Stimulated activated CD4-positive, alpha-beta T cell treated with anti-CD3 and anti-CD28 coated beads, Interleukin-2, amount 100 ng/mL, for 24 hours (primary cell): ENCODE results near the gene TFEB.

ENCODE experiments used
- DNase-seq, 2 donors: peaks; one replicate each; pipeline ENCODE4 v3.0.0-alpha.2; 2020

The TFEB gene

DNA sequence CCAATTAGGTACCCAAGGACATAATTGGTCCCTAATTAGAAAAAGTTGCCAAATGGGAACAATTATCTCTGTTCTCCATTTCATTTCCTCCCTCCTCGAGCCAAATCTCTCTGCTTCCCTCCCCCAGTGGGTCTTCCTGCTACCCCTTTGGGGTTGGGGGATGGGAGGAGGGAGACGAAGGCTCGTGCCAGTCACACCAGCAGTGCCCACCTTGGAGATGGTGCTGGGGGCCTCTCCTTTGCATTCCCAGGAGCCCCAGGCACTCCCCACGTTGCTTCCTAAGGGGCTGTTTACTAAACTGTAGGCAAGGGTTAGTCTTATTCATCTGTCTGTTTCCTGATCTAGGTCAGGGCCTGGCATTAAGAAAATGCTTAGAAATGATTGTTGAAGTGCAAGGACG, 64.0 kb downstream of the TFEB start:
- no peak for DNase-seq

DNA sequence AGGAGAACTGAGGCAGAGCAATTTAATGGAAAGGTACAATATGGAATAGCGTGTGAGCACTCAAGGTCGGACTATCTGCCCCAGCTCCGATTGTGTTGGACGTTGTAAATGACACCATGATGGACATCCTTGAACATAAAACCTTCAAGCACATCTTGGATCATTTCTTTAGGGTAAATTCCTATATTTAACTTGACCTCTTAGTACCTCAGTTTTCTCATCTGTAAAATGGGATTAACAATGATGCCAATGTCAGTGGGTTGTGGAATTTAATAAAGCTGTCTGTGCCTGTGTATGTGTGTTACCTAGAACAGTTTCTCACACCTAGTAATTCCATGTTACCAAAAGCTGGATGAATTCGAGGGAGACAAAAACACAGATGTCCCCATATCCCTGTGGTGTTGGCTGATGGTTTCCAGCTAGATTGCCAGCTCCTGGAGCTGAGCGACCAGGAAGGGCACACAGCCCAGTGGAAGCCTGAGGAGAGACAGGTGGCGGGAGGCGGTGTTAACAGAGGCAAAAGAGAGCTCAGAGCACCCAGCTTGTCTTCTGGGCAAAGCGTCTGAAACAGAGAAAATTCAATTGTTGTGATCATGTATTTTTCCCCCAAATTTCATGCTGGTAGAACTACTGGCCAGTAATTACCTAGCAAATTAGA, 64.6 kb downstream of the TFEB start:
- no peak for DNase-seq

DNA sequence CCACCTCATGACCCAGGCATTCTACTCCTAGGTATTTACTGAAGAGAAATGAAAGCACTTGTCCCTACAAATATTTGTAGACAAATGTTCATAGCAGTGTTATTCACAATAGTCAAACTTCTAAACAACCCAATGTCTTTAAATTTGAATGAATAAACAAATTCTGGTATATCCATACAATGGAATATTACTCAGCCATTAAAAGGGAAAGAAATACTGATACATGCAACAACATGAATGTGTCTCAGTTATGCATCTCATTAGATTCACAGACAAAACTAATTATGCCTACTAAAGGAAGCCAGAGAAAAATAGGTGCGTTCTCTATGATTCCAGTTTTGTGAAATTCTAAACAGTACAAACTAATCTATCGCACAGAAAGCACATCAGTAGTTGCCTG, 66.4 kb downstream of the TFEB start:
- DNase-seq = no peak

DNA sequence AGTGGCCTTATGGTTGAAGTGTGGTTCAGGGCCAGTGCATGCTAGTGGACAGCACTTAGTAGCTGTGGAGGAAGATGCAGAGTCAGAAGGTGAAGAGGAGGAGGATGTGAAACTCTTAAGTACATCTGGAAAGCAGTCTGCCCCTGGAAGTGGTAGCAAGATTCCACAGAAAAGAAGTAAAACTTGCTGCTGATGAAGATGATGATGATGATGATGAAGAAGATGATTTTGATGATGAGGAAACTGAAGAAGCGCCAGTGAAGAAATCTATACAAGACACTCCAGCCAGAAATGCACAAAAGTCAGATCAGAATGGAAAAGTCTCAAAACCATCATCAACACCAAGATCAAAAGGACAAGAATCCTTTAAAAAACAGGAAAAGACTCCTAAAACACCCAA, 68.2 kb downstream of the TFEB start:
- no peak for DNase-seq

DNA sequence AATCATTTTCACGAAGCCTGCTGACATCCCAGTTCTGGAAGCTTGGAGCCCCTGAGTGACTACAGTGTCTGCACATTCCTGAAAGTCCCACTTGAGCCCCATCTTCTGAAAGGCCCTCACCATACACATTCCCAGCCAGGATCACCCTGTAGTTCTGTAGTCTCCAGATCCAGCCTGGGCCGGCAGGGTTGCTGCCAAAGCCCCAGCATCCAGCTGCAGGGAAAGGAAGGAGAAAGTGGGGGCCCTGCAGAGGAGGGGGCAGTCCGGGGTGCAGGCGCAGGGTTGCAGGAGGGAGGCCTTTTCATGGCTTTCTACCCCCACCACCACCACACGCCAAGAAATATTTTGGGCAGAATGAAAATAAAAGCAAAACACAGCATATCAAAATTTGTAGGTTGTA, 71.1 kb downstream of the TFEB start:
- no peak for DNase-seq

DNA sequence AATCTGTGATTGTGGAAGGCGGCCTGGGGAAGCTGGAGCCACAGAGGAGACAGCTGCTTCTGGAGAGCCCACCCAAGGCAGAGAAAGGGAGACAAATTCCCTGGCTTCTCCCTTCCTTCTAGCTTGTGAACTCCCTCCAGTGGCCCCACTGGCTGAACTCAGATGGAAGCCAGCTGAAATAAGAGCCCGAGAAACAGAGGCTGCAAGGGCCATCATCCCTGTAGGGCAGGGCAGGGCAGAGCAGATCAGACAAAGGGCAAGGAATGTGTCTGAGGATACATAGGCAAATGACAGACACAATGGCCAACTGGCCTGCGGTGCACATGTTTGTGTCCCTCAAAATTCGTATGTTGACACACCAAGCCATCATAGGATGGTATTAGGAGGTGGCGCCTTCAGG, 71.8 kb downstream of the TFEB start:
- DNase-seq = no peak

DNA sequence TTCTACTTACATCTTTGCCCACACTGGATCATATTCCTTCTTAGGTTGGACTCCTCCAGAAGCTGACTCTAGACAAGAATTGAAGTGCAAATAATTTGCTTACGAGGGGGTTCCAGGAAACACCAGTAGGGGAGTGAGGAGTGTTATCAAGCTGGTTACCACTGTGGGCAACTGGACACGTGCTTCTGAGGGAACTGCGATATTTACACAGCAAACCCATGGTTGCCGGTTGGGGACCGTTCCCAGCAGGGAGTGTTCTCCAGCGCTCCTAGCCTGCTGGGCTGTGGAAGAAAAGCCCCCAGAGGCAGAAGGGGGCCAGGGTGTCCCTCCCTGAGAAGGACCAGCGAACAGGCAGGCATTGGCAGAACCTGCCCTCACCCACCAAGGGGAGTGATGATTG, 75.5 kb downstream of the TFEB start:
- DNase-seq = no peak

DNA sequence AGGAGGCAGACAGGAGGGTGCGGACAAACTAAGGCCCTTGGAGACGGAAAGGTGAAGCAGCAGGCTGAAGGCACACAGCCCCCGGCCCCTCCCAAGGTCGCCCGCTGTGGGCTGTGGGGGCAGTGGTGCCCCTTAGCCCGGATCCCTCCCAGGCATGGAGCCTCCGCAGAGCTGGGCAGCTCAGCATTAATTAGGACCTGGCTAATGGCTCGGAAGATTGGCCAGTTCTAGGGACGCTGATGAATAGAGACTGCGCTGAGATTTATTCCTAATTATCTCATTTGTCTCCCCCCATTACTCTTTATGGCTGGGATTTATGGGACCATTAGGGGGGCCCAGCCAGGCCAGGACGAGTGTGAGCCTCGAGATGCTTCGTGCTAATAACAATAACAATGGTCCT, 76.8 kb downstream of the TFEB start:
- DNase-seq = no peak

DNA sequence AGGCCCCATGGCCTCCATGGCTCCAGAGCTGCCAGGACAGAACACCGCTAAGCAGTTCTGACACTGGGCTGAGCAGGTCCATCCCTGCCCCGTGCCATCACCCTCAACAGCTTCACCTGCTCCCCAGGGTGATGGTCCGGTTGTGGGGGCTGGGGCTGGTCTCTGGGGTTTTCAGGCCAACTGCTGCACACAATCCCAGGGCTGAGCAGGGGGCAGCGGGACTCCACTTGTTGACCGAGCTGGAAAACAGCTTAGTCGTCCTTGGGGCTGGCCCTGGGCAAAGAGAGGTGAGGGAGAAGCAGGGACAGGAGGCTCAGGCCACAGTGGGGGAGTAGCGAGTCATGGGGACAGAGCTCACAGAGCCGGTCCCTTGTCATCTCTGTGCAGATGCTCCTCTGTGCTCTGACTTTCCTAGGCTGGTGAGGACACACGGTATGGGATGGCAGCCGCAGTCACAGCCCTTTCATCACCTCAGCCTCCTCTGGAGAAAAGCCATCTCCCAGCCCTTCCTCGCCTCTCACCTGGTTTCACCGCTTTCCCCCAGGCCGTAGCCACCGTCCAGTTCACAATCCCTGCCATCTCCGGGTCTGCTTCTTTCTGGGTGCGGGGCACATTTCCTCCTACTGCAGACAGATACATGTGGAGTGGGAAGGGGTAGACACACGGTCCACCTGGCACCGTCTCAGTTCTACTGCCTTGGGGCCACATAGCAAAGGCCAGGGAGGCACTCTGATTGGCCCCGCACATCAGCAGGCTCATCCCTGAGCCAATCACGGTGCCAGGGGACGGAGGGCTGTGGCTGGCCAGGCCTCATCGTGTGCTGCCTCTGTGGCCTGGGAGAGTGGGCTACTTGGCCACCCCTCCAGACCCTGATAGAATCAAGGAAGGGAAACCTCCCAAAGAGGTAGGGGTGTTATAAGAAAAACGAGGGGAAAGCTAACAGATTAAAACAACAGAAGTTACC, 78.0 kb downstream of the TFEB start:
- DNase-seq = no peak

DNA sequence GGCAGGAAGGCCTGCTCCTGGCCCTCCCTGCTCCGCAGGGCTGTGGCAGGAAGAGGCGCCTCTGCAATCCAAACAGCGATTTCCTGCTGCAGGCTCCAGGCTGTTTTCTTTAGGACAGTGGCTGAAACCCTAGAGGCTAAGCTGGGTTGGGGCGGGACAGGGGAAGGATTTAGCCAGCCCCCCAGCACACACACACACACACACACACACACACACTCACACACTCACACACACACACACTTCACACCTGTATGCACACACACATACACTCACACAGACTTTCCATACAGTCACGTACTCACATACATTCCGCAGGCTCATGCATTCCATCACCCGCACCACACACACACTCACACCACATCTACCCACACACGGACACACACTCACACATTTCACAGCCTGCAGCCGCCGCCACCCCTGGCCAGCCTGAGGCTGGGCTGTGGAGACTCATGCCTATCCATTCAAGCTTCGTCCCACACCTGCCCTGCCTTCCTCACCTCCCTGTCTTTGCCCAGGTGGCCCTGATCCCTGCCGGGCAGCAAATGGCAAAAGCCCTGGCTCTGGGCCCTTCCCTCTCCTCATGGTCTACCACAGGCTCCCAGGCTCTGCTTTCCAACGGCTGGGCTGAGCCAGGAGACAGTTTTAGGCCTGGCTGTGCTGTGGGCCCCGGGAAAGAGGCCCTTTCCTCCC, 79.3 kb downstream of the TFEB start:
- no peak for DNase-seq

DNA sequence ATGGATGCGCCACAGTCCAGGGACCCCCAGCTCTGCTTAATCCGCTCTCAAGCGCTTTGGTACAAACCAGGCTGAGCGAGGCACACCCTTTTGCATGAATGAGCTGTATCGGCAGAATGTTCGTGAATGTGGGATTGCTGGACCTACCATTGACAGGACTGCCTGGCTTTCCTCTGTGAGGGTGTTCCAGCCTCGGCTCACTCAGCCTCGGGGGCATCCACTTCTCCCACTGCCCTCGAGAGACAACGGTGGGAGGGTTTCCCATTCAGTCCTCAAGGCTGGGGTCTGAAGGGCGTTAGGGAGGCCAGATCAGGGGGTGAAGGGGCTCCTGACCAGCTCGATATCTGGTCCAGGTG, 79.8 kb downstream of the TFEB start:
- DNase-seq = no peak

DNA sequence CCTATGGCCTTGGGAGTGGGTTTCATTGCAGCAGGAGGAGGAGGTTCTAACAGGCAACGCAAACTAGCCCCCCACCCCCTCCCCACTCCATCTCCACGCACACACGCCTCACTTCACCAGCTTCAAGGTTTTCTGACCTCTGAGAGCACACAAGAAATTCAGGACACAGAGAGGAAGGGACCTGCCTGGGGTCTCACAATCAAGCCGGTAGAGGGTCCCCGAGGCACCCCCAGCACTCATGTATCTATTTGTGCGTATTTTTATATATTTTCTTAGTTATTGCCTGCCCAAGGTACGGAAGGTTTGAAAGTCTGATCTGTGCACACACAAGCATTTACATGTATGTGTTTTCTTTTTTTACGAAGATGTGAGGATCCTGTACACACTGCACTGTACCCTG, 80.2 kb downstream of the TFEB start:
- DNase-seq = no peak

DNA sequence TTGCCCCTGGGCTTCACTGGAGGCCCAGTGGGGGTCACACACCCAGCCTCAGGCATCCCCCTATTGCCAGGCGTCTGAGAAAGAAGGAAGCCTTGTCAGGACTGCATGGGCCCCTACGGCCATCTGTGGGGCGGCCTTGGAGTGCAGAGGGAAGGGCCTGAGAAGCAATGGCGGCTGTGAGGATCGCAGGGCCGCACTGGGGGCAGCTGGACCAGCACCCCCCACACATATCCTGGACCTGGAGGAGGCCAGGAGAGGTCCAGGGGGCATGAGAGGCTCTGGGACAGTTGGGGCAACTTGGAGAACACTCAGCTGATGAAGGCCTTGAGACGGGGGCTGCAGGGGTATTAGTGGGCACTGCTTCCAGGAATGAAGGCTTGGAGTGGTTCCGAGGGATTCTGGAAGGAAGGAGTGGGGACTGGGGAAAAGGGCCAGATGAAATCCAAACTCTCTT, 80.7 kb downstream of the TFEB start:
- no peak for DNase-seq

DNA sequence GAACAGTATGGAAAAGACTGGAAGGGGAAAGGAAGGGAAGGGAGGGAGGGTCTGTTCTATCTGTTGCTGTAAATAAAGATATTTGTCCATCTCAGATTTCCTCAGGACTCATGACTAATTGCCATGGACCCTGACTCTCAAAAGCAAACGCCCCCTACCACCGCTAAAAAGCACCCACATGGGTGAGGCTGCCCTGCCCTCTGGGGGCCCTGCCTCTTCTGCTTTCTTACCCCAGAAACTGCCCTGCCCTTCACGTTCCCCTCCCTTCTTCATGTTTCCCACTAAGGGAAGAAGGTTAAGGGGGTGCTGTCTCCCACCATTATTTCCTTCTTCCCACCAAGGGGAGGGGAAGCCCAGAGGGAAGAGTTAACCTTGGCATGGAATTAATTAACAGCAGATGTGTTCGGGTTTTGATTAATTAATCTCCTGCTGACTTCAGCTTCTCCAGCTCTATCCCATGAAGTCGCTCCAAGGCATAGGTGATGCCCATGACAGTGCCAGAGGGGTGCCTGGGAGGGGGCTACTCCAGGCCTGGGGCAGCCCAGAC, 81.2 kb downstream of the TFEB start:
- DNase-seq = no peak

DNA sequence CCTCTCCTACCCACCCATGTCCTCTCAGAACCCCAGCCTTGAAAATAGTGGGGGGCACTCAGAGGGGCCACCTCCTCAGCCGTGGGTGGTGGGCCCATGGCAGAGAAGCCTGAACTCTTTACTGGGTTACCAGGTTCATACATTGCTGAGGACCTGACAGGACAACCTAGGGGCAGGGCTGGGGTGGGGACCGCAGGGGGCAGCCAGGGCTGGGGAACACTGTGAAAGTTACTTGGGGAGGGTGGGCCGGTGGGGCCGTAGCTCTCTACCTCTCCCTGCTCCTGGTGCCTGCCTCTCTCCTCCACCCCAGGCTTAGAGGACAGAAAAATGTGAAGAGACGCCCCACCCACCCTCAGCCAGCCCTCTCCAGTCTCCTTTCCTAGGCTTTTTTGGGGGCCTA, 81.7 kb downstream of the TFEB start:
- DNase-seq = no peak

DNA sequence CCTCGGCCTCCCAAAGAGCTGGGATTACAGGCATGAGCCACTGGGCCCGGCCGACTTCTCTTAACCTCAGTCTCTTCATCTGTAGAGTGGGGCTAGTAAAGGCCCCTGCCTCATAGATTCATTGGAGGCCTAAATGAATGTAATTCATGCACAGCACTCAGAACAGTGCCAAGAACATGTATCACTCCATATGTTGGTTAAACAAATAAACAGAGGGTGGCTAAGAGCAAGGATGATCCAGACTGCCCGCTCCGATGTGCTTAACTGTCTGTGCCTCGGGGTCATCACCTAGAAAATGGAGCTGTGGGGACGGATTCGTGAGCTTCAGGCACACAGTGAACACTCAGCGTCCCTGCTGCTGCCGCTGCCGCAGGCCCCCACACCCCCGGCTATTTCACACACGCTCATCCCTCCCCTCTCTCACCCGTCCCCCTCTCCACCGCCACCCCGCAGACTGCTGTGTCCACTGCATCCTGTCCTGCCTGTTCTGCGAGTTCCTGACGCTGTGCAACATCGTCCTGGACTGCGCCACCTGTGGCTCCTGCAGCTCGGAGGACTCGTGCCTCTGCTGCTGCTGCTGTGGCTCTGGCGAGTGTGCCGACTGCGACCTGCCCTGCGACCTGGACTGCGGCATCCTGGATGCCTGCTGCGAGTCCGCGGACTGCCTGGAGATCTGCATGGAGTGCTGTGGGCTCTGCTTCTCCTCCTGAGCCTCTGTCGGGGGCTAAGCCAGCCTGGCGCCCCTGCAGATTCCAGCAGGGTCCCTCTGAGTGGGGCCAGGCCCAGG, 82.3 kb downstream of the TFEB start:
- no peak for DNase-seq

DNA sequence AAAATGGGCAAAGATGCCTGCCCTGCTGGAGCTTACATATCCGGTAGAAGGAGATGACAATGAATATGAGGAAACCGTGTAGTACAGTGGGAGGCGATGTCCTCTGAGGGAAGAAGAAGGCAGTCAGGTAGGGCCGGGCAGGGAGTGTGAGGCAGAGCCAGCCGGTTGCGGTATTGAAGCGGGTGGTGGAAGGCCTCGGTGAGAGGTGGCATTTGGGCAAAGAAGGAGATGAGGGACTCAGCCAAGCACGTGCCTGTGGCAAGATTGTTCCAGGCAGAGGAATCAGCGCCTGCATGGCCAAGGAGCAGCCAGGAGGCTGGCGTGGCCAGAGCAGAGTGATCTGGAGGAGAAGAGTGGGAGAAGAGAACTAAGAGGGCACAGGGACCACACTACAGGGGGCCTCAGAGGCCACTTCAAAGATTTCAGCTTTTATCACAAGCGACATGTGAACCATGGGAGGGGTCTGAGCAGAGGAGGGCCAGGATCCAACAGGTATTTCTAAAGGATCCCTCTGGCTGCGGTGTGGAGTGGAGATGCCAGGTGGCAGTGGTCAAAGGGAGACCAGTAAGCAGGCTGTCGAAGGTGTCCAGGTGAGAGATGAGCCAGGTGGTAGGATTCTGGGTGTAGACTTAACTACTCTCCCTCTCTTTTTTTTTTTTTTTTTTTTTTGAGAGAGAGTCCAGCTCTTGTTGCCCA, 83.3 kb downstream of the TFEB start:
- no peak for DNase-seq

DNA sequence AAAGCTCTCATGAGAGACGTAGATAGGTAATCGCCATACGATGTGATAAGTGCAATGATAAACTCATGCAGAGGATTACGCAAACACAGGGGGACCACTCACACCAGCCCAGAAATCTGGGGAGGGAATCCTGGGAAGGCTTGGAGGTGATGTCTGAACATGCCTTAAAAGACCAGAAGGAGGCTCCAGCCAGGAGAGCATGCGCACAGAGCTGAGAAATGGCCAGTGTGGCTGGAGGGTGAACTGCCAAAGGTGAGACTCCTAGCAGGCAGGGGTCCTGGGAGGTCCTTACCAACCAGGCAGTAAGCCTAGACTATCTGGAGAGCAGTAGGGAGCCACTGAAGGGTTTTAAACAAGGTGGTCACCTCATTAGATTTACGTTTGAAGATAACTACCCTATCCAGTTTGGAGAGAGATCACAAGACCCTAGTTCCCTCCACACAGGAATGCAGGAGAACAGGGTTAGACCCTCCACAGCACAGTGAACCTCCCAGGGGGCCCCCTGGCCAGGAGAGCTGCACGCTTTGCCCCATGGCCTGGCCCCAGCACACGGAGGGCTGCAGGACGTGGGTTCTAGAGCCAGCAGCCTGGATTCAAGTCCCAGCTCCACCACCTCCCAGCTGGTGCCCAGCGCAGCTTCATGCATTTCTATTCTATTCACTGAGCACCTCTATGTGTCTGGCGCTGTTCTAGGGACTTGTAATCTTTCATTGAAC, 84.0 kb downstream of the TFEB start:
- no peak for DNase-seq

DNA sequence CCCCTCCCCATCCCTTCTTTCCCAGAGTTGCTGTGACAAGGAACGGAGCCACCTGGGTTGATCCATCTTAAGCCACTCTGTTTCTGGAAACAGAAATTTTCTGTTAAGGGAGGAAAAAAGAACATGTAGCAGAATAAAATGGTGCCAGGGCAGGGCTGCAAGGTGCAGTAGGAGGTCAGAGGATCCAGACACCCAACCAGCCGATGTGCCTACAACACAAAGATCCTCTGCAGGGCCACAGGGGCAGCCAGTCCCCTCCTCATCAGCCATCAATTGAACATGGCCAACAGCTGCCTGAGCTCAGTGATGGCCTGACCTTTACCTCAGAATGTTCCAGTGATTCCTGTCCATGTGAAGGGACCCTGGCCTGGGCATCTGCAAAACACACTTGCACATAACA, 85.3 kb downstream of the TFEB start:
- no peak for DNase-seq

DNA sequence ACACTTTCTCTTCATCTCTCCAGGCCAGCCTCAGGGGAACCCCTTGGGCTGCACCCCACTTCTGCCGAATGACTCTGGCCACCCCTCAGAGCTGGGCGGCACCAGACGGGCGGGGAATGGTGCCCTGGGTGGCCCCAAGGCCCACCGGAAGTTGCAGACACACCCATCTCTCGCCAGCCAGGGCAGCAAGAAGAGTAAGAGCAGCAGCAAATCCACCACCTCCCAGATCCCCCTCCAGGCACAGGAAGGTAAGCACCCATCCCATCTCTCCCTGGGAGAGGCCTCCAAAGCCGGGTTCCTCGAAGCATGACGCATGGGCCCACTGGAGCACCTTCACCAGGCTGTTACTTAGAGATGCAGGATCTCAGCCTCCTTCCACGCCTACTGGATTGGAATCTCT, 85.8 kb downstream of the TFEB start:
- DNase-seq = no peak

DNA sequence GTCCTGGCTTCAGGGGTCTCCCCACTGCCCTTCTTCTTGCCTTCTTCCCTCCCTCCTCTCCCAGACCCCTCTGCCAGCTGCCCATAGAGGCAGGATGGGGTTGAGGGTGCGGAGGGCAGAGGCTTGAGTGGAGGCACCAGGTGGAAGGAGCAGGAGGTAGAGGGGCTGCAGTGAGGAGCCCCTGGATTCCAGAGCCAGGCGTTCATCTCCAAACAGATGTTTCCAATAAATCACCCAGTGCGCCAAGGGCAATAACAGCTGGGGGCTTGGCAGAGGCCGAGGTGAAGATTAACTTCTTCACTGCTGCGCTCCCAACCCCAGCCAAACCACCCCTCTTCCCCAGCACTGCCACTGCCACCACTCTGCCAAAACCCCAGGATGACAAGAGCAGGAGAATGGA, 86.5 kb downstream of the TFEB start:
- DNase-seq = no peak
